Endodermal cell (in vitro differentiated cells): ENCODE data around the gene BRF1. TPM values are rescaled to one million over a fixed set of nuclear protein-coding genes. Genes with fewer than 3 reads are reported as not detected.
"Not testable (repeated sequence)": the region's sequence is repeated elsewhere in the genome, so short reads cannot be mapped to it uniquely, and the experiment has no call there.

Experiments
- DNase-seq: peaks from one replicate; pipeline ENCODE4 v3.0.0-alpha.2; 2017
- H3K27ac ChIP-seq: 2 replicates; pipeline ENCODE4 v1.5.1; 2013; ENCODE audit warnings: mild to moderate bottlenecking, low read depth, low read length, moderate library complexity
- H3K27me3 ChIP-seq: 2 replicates; pipeline ENCODE4 v1.6.1; 2013; ENCODE audit warnings: mild to moderate bottlenecking, low read length, moderate library complexity; ENCODE audit not compliant: insufficient read depth, control insufficient read depth, poor library complexity, severe bottlenecking
- H3K36me3 ChIP-seq: 2 replicates; pipeline ENCODE4 v1.7.0; 2013; ENCODE audit warnings: mild to moderate bottlenecking, low read length, moderate library complexity; ENCODE audit not compliant: control insufficient read depth, insufficient read depth
- H3K4me1 ChIP-seq: one replicate; pipeline ENCODE4 v1.7.0; 2013; ENCODE audit warnings: low read length; ENCODE audit not compliant: control insufficient read depth, insufficient read depth
- H3K4me3 ChIP-seq: 2 replicates; pipeline ENCODE4 v1.5.1; 2013; ENCODE audit warnings: mild to moderate bottlenecking, low read length, moderate library complexity
- H3K9ac ChIP-seq: 2 replicates; pipeline ENCODE4 v1.6.1; 2013; ENCODE audit warnings: mild to moderate bottlenecking, low read length, moderate library complexity; ENCODE audit not compliant: poor library complexity, severe bottlenecking; ENCODE audit errors: extremely low read depth
- H3K9me3 ChIP-seq: 2 replicates; pipeline ENCODE4 v1.6.1; 2013; ENCODE audit warnings: mild to moderate bottlenecking, low read length, moderate library complexity; ENCODE audit not compliant: control insufficient read depth
- H3K27ac Mint-ChIP-seq: 2 replicates; pipeline ENCODE4 v1.8.0; 2020; ENCODE audit warnings: mixed read lengths
- H3K27me3 Mint-ChIP-seq: 2 replicates; pipeline ENCODE4 v1.8.0; 2021; ENCODE audit warnings: mild to moderate bottlenecking, mixed read lengths; ENCODE audit not compliant: insufficient read depth
- H3K36me3 Mint-ChIP-seq: 2 replicates; pipeline ENCODE4 v1.8.0; 2020; ENCODE audit warnings: low read depth, mixed read lengths
- H3K4me1 Mint-ChIP-seq: 2 replicates; pipeline ENCODE4 v1.8.0; 2020; ENCODE audit warnings: mixed read lengths
- H3K4me3 Mint-ChIP-seq: 2 replicates; pipeline ENCODE4 v1.8.0; 2020; ENCODE audit warnings: mild to moderate bottlenecking, moderate library complexity, mixed read lengths
- H3K9me3 Mint-ChIP-seq: 2 replicates; pipeline ENCODE4 v1.8.0; 2020; ENCODE audit warnings: mild to moderate bottlenecking, mixed read lengths
- CTCF ChIP-seq: fragments of 200-600 bp; sonication (generic); conservative IDR thresholded peaks from 2 replicates; pipeline ENCODE4 v1.5.0; 2021; ENCODE audit warnings: antibody characterized with exemption, mild to moderate bottlenecking
- WGBS, 2 experiments: methylation state at CpG; one replicate each; pipeline versions ENCODE4 v1.1.5 to v1.1.7; 2013; ENCODE audit warnings: missing lambda C conversion rate in 2 of 2, mixed read lengths in 1 of 2; ENCODE audit not compliant: insufficient coverage in 1 of 2, insufficient read length in 1 of 2; 5-methylcytosine and 5-hydroxymethylcytosine counted together
- total RNA-seq, 2 donors: library from RNA; stranded (reverse); fragmentation: NEBNext Ultra II Directional in 1 of 2; extraction: Animal tissue kit (Norgen Biotek cat#: 25700) in 1 of 2; gene quantifications; 2 replicates in 1 of 2; 3 replicates in 1 of 2; pipeline ENCODE4 v1.2.1, GENCODE V29; 2021

Gene BRF1
- total RNA-seq, 2 donors from 2014 or later = 37.0 to 44.5 TPM

- Histone ChIP-seq H3K4me1 (no peaks in the 10 kb centered on the region), H3K36me3 (no peaks in the 10 kb centered on the region), H3K27ac (no peak overlapping the region), H3K27me3 (no peaks in the 10 kb centered on the region), H3K4me3 (no peak overlapping the region), H3K9ac (no peak overlapping the region), H3K9me3 (no peaks in the 10 kb centered on the region)
- Mint-ChIP-seq H3K36me3 (peaks cover under 1% of the 10 kb centered on the region), H3K4me3 (no peak overlapping the region), H3K27me3 (peaks cover 14% of the 10 kb centered on the region), H3K9me3 (peaks cover 2% of the 10 kb centered on the region), H3K4me1 (peaks cover 3% of the 10 kb centered on the region), H3K27ac (no peak overlapping the region)
- no peak for DNase-seq
- no peak for TF ChIP-seq CTCF
- WGBS, 2 experiments = 93 to 95% methylated on average over 6 to 9 of the region's 9 CpGs
Measured at GRCh38 chr14:105304565-105304964, 3.8 kb upstream of the BRF1 start.

- H3K27ac Mint-ChIP-seq = no peak overlapping the region
- H3K36me3 Mint-ChIP-seq = peaks cover 2% of the 10 kb centered on the region
- Histone ChIP-seq H3K27me3 (no peaks in the 10 kb centered on the region), H3K27ac (no peak overlapping the region), H3K9ac (no peak overlapping the region), H3K4me3 (no peak overlapping the region), H3K36me3 (no peaks in the 10 kb centered on the region), H3K4me1 (no peaks in the 10 kb centered on the region), H3K9me3 (no peaks in the 10 kb centered on the region)
- peaks cover 6% of the 10 kb centered on the region for H3K4me1 Mint-ChIP-seq
- peaks cover 2% of the 10 kb centered on the region for H3K9me3 Mint-ChIP-seq
- WGBS, 2 experiments = 84 to 90% methylated on average over 6 of the region's 6 CpGs
- H3K27me3 Mint-ChIP-seq = peaks cover 15% of the 10 kb centered on the region
- no peak for TF ChIP-seq CTCF
- no peak overlapping the region for H3K4me3 Mint-ChIP-seq
- no peak for DNase-seq
Measured at GRCh38 chr14:105303949-105304348, 3.1 kb upstream of the BRF1 start.

GRCh38 chr14:105301915-105302249, 1.1 kb upstream of the BRF1 start:
- H3K4me3 Mint-ChIP-seq = peak overlapping the region; percentile 73
- H3K27ac ChIP-seq, H3K9me3 Mint-ChIP-seq, H3K27me3 ChIP-seq, H3K27ac Mint-ChIP-seq, H3K36me3 ChIP-seq, H3K9ac ChIP-seq, DNase-seq, H3K36me3 Mint-ChIP-seq, H3K9me3 ChIP-seq, H3K4me1 Mint-ChIP-seq, H3K4me1 ChIP-seq: not testable (repeated sequence)
- H3K27me3 Mint-ChIP-seq = peaks cover 15% of the 10 kb centered on the region
- peak overlapping the region; percentile 94 for H3K4me3 ChIP-seq
- 37 to 71% methylated on average over 4 to 11 of the region's 11 CpGs for WGBS, 2 experiments
